Rectal smooth muscle tissue (tissue), 1 donor: ENCODE results near the gene PCP2.

ENCODE experiments used
- H3K27ac ChIP-seq: one replicate; pipeline ENCODE4 v1.7.0; 2013; ENCODE audit warnings: low read depth, low read length, inconsistent platforms
- H3K27me3 ChIP-seq: one replicate; pipeline ENCODE4 v1.7.0; 2013; ENCODE audit warnings: low read length; ENCODE audit not compliant: control insufficient read depth, insufficient read depth
- H3K36me3 ChIP-seq: one replicate; pipeline ENCODE4 v1.7.0; 2013; ENCODE audit warnings: low read length; ENCODE audit not compliant: control insufficient read depth, insufficient read depth
- H3K4me1 ChIP-seq: one replicate; pipeline ENCODE4 v1.7.0; 2013; ENCODE audit warnings: low read length; ENCODE audit not compliant: control insufficient read depth, insufficient read depth
- H3K4me3 ChIP-seq: one replicate; pipeline ENCODE4 v1.7.0; 2013; ENCODE audit warnings: low read length
- H3K9ac ChIP-seq: one replicate; pipeline ENCODE4 v1.7.0; 2013; ENCODE audit warnings: low read length

Gene PCP2

DNA sequence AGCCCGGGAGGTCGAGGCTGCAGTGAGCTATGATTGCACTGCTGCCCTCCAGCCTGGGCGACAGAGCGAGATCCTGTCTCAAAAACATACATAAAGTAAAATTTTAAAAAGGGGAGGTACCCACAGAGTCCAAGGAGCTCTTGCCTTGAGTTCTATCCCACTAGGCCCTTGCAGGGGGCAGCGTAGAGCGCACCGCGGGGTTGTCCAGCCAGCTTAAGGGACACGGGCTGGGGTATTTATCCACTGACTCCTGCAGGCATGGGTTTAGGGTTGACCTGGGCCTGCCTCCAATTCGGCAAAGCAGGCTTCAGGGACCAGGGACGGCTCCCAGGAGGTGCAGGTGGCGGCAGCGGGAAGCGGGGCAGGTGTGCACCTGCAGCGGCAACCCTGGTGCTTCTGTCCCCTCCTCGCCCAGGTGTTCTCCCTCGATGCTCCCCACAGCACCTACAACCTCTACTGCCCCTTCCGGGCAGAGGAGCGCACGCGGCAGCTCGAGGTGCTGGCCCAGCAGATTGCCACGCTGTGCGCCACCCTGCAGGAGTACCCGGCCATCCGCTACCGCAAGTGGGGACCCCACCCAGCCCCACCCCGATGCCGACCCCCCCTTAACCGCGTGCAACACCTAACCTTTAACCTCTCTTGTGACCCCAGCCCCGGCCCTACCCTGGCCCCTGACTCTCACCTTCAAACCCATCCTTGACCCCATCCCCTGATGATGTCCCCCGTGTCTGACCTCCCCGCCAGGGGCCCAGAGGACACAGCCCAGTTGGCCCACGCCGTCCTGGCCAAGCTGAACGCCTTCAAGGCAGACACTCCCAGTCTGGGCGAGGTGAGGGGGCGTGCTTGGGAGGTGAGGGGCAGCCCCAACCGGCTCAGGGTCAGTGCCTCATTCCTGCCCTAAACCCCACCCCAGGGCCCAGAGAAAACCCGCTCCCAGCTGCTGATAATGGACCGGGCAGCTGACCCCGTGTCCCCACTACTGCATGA is 8.1 kb upstream of the PCP2 start:
- H3K4me1 ChIP-seq = no peaks in the 10 kb centered on the region
- H3K27me3 ChIP-seq = peaks cover under 1% of the 10 kb centered on the region
- H3K4me3 ChIP-seq = no peak overlapping the region
- peaks cover 7% of the 10 kb centered on the region for H3K36me3 ChIP-seq
- H3K27ac ChIP-seq = no peak overlapping the region
- no peak overlapping the region for H3K9ac ChIP-seq

DNA sequence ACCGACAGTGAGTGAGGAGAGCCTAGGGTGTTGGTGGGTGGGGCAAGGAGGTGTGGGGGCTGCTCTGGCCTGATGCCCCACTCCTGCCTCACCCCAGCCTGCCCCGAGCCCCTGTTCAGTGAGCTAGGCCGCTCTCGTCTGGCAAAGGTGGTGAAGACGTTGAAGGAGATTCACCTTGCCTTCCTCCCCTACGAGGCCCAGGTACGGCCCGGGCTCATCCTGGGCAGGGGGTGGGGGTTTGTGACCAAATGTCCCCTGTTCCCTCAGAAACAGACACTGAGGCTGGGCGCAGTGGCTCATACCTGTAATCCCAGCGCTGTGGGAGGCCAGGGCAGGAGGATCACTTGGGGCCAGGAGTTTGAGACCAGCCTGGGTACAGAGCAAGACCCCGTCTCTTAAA is 7.3 kb upstream of the PCP2 start:
- H3K4me3 ChIP-seq = no peak overlapping the region
- no peak overlapping the region for H3K9ac ChIP-seq
- no peaks in the 10 kb centered on the region for H3K4me1 ChIP-seq
- H3K36me3 ChIP-seq = peaks cover 7% of the 10 kb centered on the region
- peaks cover 4% of the 10 kb centered on the region for H3K27me3 ChIP-seq
- no peak overlapping the region for H3K27ac ChIP-seq

DNA sequence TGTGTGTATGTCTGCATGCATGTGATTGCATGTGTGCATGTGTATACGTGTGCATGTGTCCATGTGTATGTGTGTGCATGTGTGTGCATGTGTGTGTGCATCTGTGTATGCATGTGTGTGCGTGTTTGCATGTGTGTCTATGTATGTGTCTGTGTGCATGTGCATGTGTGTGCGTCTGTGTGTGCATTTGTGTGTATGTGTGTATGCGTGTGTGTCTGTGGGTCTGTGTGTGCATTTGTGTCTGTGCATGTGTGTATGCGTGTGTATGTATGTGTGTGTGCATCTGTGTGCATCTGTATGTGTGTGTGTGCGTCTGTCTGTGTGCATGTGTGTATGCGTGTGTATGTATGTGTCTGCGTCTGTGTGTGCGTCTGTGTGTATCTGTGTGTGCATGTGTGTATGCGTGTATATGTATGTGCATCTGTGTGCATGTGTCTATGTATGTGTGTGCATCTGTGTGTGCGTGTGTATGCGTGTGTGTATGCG is 6.4 kb upstream of the PCP2 start:
- no peak overlapping the region for H3K27ac ChIP-seq
- H3K27me3 ChIP-seq = peaks cover 4% of the 10 kb centered on the region
- no peaks in the 10 kb centered on the region for H3K4me1 ChIP-seq
- no peak overlapping the region for H3K4me3 ChIP-seq
- H3K36me3 ChIP-seq = peaks cover 7% of the 10 kb centered on the region
- no peak overlapping the region for H3K9ac ChIP-seq

DNA sequence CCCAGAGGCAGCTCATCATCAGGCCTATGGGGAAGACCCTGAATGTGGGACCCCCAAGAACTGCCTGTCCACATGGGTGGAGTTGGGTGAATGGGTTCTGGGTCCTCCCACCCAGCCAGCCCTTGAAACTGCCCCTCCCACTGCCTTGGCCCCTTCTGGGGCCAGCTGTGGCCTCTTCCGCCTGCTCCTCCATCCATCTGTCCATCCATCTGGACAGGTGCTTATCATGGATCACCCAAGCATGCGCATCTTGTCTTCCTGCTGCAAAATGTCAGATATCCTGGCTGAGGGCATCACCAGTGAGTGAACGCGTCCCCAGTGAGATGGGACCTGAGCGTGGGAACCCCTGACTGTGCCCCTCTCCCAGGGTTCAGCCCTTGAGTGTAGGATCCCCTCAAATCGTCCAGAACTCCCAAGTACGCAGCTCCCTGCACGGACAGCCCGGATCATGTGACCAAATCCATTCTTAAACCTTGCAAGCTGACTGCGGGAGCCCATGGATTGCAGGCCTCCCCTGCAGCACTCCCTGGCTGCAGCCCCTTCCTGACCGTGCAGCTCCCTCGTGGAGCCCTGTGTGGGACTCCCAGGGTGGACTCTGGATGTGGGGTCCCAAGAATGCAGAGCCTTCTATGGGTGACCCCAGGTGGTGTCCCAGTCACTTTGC is 5.4 kb upstream of the PCP2 start:
- Histone ChIP-seq H3K9ac (no peak overlapping the region), H3K36me3 (peaks cover 7% of the 10 kb centered on the region), H3K27me3 (peaks cover 4% of the 10 kb centered on the region), H3K27ac (no peak overlapping the region), H3K4me1 (no peaks in the 10 kb centered on the region), H3K4me3 (no peak overlapping the region)

DNA sequence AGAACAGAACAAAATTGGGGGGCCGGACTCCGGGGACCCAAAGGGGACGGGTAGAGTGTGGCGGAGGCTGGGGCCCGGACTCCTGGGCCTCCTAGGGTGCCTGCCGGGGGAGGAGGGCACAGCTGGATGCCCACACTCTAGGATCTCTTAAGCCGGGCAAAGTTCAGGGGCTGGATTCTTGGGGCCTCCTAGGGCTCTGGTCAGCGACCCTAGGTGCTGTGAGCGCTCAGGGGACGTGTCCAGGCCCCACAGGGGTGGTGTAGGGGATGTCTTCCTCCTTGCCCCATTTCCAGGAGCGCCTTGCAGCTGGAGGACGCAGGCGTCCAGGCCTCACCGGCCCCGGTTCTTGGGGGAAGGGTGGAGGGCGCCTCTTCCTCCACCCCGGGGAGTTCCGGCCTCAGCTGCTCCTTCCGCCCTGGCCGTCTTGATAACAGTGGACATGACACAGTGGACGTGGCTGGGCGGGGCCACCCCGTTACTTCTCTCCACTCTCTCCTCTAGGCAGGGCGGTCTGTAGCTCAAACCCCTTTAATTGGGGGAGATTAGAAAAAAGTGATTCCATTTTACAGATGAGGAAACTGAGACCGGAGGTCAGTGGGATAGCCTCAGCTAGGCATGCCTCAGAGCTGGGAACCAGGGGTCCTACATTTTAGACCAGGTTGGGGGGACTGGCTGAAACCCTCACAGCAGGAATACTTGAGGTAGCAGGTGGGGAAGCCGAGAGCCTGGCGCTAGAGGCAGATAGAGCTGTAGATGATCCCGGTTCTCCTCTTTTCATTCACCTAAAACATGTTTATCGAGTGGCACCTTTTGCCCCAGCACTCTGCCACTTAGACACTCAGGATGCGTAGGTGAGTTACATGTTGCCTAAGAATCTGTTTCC is 4.1 kb upstream of the PCP2 start:
- no peak overlapping the region for H3K27ac ChIP-seq
- peak overlapping the region; percentile 71 for H3K4me3 ChIP-seq
- peaks cover 7% of the 10 kb centered on the region for H3K36me3 ChIP-seq
- H3K9ac ChIP-seq = peak overlapping the region; percentile 45
- no peaks in the 10 kb centered on the region for H3K4me1 ChIP-seq
- H3K27me3 ChIP-seq = peaks cover 4% of the 10 kb centered on the region

DNA sequence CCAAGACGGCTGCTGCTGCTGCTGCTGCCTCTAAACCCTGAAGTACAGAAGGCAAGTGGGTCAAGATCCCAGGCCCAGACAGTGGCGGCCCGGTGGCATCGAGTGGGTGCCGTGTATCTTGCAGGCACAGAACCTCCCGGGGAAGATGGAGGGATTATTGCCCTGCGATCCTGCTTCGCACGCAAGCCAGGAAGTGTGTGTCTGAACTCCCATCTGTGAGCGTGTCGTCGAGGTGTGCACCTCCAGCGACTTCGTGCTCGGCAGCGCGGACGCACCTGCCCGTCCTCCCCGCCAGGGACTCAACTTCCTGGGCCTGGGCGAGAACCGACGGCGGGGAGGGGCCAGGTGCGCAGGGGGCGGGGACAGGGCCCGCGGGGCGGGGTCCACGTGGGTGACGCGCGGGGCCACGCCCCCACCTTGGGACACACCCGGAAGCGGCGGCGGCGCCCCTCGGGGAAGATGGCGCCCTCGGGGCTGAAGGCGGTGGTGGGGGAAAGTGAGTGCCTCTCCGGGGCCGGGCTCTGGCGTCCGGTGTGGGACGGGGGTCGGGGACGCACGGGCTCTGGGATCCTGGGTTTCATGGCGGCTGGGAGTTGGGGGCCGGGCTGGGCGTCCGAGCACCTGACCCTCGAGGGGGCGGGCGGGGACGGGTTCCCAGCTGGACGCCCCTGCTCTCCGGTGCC is 3.3 kb upstream of the PCP2 start, which contains the start of gene STXBP2:
TSS of gene STXBP2 (plus strand) at position 420 of the 683 bp plus-strand sequence. CDS start at position 460, 40 bp downstream.
- peaks cover 4% of the 10 kb centered on the region for H3K27me3 ChIP-seq
- no peak within 1 kb of the TSS for H3K27ac ChIP-seq
- H3K36me3 ChIP-seq = peaks cover 7% of the 10 kb centered on the region
- peak within 1 kb of the TSS; percentile 45 for H3K9ac ChIP-seq
- no peaks in the 10 kb centered on the region for H3K4me1 ChIP-seq
- peak within 1 kb of the TSS; percentile 71 for H3K4me3 ChIP-seq

DNA sequence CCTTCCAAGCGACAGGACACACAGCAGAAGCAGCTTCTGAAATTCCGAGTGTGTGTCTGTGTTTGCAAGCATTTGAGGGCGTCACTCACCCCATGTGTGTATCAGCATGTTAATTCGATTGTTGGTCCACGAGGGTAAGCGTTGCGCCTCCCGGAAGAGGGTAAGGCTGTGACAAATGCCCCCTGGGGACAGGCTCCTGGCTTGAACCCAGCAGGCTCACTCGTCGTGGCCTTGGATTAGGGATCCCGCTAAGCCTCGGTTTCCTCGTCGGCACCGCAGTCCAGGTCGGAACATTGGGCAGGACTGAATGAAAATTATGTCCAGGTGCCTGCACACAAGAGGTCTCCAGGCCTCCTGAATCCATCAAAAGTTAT is 2.8 kb upstream of the PCP2 start:
- Histone ChIP-seq H3K36me3 (peaks cover 7% of the 10 kb centered on the region), H3K27ac (no peak overlapping the region), H3K4me1 (no peaks in the 10 kb centered on the region), H3K27me3 (peaks cover 4% of the 10 kb centered on the region), H3K4me3 (peak overlapping the region; percentile 5), H3K9ac (no peak overlapping the region)

DNA sequence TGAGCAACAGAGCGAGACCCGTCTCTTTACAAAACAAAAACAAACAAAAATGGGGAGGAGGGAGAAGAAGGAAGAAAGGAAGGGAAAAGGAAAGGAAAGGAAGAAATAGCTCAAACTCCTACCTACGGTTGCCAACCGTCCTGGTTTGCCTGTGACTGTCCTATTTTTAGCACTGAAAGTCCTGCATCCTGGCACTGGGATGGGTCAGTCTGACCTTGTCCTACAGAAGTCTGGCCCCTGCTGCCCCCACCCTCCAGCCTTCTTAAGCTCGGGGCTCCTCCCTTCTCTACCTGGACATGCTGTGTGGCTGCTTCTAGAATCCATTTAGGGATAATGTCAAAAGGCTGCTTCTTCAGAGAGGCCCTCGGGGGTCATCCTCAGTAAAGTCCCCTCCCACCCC is 2.2 kb upstream of the PCP2 start:
- Histone ChIP-seq H3K27ac (no peak overlapping the region), H3K27me3 (peaks cover 4% of the 10 kb centered on the region), H3K9ac (no peak overlapping the region), H3K36me3 (peaks cover 7% of the 10 kb centered on the region), H3K4me3 (no peak overlapping the region), H3K4me1 (no peaks in the 10 kb centered on the region)

DNA sequence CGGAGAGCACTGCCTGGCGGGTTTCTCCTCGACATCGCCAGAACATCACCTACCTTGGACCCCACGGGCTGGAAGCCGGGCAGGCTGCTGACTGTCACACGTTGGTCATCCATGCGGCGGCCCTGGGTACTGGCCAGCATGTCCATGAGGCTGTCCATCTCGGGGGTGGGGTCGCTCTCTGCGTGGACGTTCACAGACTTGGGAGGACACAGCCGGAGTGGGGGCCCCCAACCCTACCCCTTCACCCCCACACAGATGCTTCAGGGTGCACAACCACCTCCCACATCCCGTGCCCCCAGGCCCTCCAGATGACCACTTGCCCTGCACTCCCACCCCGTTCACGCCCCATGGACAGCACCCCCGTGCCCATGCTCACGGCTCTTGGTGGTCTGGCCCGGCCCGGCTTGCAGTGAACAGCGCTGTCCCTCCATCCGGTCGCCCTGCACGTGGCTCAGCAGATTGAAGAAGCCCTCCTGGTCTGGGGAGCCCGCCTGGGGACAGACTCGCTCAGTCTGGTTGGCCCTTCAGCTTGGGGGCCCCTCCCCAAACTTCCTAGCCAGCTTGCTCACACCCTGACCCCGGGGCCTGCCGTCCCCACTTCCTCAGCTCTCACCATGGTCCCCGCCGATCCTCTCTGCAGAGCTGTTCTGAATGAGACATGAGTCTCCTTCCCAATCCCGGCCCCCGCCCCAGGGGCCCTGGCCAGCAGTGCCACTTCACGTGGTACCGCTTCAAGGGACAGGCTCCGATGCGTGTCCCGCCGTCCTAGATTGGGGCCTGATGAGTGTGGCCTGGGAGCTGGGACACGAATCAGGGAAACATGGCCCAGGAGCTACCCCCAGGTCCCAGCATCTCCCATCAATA is 947 bp downstream of the PCP2 start:
- H3K36me3 ChIP-seq = no peaks in the 10 kb centered on the region
- H3K27ac ChIP-seq = no peak overlapping the region
- peaks cover 9% of the 10 kb centered on the region for H3K4me1 ChIP-seq
- peaks cover 4% of the 10 kb centered on the region for H3K27me3 ChIP-seq
- no peak overlapping the region for H3K9ac ChIP-seq
- H3K4me3 ChIP-seq = no peak overlapping the region

DNA sequence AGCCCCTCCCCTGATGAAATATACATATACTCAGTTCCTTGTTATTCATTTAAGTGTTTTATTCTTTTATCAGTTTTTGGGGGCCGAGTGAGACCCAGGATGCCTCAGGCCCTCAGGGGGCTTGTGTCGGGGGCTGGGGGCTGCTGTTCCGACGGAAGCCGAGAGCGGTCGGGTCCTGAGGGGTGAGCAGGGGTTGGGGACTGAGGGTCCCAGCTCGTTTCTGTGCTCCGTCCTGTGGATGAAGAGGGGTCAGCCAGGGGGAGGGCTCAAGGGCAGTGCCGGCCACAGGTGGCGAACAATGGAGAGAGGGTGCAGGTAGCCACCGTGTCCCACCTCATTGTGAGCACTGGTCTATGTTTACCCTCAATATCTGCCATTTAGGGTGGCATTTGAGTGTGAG is 1.9 kb downstream of the PCP2 start:
- no peak overlapping the region for H3K9ac ChIP-seq
- H3K27me3 ChIP-seq = peaks cover 3% of the 10 kb centered on the region
- peaks cover 10% of the 10 kb centered on the region for H3K4me1 ChIP-seq
- H3K4me3 ChIP-seq = no peak overlapping the region
- H3K27ac ChIP-seq = no peak overlapping the region
- peaks cover 5% of the 10 kb centered on the region for H3K36me3 ChIP-seq
